Glutamatergic neuron (in vitro differentiated cells): Measurements from ENCODE around the gene NFAT5. TPM values are rescaled to one million over a fixed set of nuclear protein-coding genes. Genes with fewer than 3 reads are reported as not detected.

Experiments used
- DNase-seq: peaks from one replicate; pipeline ENCODE4 v3.0.0; 2022
- H3K27ac Mint-ChIP-seq: one replicate; pipeline ENCODE4 v1.8.0; 2020; ENCODE audit warnings: mild to moderate bottlenecking, mixed read lengths, inconsistent platforms; ENCODE audit not compliant: unreplicated experiment
- H3K27me3 Mint-ChIP-seq: one replicate; pipeline ENCODE4 v1.8.0; 2020; ENCODE audit warnings: mild to moderate bottlenecking, moderate library complexity, mixed read lengths, inconsistent platforms; ENCODE audit not compliant: unreplicated experiment
- H3K36me3 Mint-ChIP-seq: one replicate; pipeline ENCODE4 v1.8.0; 2020; ENCODE audit warnings: mild to moderate bottlenecking, mixed read lengths, inconsistent platforms; ENCODE audit not compliant: unreplicated experiment
- H3K4me1 Mint-ChIP-seq: one replicate; pipeline ENCODE4 v1.8.0; 2020; ENCODE audit warnings: mild to moderate bottlenecking, low read depth, mixed read lengths, inconsistent platforms; ENCODE audit not compliant: unreplicated experiment
- H3K4me3 Mint-ChIP-seq: one replicate; pipeline ENCODE4 v1.8.0; 2020; ENCODE audit warnings: mild to moderate bottlenecking, mixed read lengths, inconsistent platforms; ENCODE audit not compliant: unreplicated experiment
- H3K9me3 Mint-ChIP-seq: one replicate; pipeline ENCODE4 v1.8.0; 2020; ENCODE audit warnings: mild to moderate bottlenecking, moderate library complexity, mixed read lengths, inconsistent platforms; ENCODE audit not compliant: unreplicated experiment
- microRNA-seq: library from miRNA; unstranded; fragments of <30 nt; microRNA quantifications from one replicate; pipeline ENCODE4, GENCODE V29; 2020; ENCODE audit not compliant: unreplicated experiment
- total RNA-seq: library from RNA; stranded (reverse); fragmentation: NEBNext Ultra II Directional; extraction: Animal tissue kit (Norgen Biotek cat#: 25700); gene quantifications from one replicate; pipeline ENCODE4 v1.2.1, GENCODE V29; 2021; ENCODE audit not compliant: unreplicated experiment
- TF ChIP-seq, protein P1 (sequence below): fragments of 200-600 bp; sonication (generic); IDR thresholded peaks from one replicate; pipeline ENCODE4 v1.5.0; 2021; ENCODE audit not compliant: partially characterized antibody, unreplicated experiment

The NFAT5 gene
- total RNA-seq, 1 donor from 2014 or later, result 26.3 TPM

DNA sequence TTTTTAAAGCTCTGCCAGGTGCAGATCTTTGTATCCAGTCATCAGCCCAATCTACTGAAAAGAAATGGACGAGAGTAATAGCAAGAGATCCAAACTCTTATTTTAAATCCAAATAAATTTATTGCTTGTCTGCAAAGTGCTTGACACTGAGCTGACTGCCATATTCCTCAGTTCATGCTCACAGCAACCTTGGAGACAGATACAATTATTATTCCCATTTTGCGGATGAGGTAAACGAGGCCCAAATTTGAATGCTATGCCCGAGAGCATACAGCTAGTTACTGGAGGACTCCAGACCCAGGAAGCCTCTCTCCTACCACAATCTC is 188.3 kb downstream of the NFAT5 start:
- Mint-ChIP-seq H3K36me3 (no peaks in the 10 kb centered on the region), H3K4me3 (peak overlapping the region; percentile 100), H3K27ac (peak overlapping the region; percentile 95), H3K27me3 (peaks cover 5% of the 10 kb centered on the region), H3K9me3 (peaks cover 3% of the 10 kb centered on the region), H3K4me1 (no peaks in the 10 kb centered on the region)
- TF ChIP-seq, protein P1, sequence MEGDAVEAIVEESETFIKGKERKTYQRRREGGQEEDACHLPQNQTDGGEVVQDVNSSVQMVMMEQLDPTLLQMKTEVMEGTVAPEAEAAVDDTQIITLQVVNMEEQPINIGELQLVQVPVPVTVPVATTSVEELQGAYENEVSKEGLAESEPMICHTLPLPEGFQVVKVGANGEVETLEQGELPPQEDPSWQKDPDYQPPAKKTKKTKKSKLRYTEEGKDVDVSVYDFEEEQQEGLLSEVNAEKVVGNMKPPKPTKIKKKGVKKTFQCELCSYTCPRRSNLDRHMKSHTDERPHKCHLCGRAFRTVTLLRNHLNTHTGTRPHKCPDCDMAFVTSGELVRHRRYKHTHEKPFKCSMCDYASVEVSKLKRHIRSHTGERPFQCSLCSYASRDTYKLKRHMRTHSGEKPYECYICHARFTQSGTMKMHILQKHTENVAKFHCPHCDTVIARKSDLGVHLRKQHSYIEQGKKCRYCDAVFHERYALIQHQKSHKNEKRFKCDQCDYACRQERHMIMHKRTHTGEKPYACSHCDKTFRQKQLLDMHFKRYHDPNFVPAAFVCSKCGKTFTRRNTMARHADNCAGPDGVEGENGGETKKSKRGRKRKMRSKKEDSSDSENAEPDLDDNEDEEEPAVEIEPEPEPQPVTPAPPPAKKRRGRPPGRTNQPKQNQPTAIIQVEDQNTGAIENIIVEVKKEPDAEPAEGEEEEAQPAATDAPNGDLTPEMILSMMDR, result no peak
- no peak for DNase-seq

Small RNA genes within 50 kb of the gene (microRNA-seq; reads per million reads assigned to microRNA genes)
- gene MIR1538, result 8.3 reads per million, percentile 44 among the genes with 10 or more reads in this experiment

Other genes starting within 250 kb of the NFAT5 start
- gene PDF, start 235.4 kb upstream of the NFAT5 start, total RNA-seq, result 12.0 TPM
- 51.2 TPM for gene COG8, start 226.4 kb upstream of the NFAT5 start, total RNA-seq
- gene NIP7, start 226.2 kb upstream of the NFAT5 start, total RNA-seq, result 19.6 TPM
- not detected for gene TMED6, start 214.2 kb upstream of the NFAT5 start, total RNA-seq
- gene TERF2, start 180.0 kb upstream of the NFAT5 start, total RNA-seq, result 31.8 TPM
- gene CYB5B, start 141.3 kb upstream of the NFAT5 start, total RNA-seq, result 124 TPM
- 7.2 TPM for gene NQO1, start 160.6 kb downstream of the NFAT5 start, total RNA-seq
- gene NOB1, start 189.0 kb downstream of the NFAT5 start, total RNA-seq, result 22.7 TPM
- 46.8 TPM for gene WWP2, start 196.4 kb downstream of the NFAT5 start, total RNA-seq